A673 (cell line): ENCODE measurements around the gene XAF1.

Experiments
- EZH2 ChIP-seq: fragments of 200-600 bp; sonication (generic); IDR thresholded peaks from 2 replicates; pipeline ENCODE4 v1.6.1; 2017; ENCODE audit warnings: borderline replicate concordance, low read depth, mild to moderate bottlenecking, mixed read lengths, antibody characterized with exemption, low read length; ENCODE audit not compliant: poor library complexity, severe bottlenecking
- TF ChIP-seq, protein P1 (sequence below): fragments of 300-800, 200-600 bp; sonication (generic); conservative IDR thresholded peaks from 2 replicates; pipeline ENCODE4 v1.5.1; 2017; ENCODE audit warnings: low read depth, mild to moderate bottlenecking, antibody characterized with exemption, low read length, moderate library complexity, mixed read lengths

DNA sequence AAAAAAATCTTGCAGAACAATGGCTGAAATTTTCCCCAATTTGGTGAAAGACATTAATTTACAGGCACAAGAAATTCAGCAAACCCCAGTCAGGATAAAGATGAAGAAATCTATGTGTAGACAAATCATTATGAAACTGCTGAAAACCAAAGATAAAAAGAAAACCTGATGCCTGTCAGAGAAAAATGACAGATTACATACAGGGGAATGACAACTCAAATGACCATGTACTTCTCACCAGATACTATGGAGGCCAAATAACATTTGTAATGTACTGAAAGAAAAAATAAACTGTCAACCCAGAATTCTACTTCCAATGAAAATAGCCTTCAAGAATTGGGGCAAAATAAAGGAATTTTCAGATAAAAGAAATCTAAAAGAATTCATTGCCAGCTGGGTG, 7.2 kb upstream of the XAF1 start:
- TF ChIP-seq, protein P1, sequence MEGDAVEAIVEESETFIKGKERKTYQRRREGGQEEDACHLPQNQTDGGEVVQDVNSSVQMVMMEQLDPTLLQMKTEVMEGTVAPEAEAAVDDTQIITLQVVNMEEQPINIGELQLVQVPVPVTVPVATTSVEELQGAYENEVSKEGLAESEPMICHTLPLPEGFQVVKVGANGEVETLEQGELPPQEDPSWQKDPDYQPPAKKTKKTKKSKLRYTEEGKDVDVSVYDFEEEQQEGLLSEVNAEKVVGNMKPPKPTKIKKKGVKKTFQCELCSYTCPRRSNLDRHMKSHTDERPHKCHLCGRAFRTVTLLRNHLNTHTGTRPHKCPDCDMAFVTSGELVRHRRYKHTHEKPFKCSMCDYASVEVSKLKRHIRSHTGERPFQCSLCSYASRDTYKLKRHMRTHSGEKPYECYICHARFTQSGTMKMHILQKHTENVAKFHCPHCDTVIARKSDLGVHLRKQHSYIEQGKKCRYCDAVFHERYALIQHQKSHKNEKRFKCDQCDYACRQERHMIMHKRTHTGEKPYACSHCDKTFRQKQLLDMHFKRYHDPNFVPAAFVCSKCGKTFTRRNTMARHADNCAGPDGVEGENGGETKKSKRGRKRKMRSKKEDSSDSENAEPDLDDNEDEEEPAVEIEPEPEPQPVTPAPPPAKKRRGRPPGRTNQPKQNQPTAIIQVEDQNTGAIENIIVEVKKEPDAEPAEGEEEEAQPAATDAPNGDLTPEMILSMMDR = no peak
- no peak for TF ChIP-seq EZH2
